GM12891 (cell line): ENCODE data around the gene PHLDB3. TPM values are rescaled to one million over a fixed set of nuclear protein-coding genes. Genes with fewer than 3 reads are reported as not detected.
"Not testable (repeated sequence)": the region's sequence is repeated elsewhere in the genome, so short reads cannot be mapped to it uniquely, and the experiment has no call there.

Source experiments
- DNase-seq: peaks from one replicate; pipeline ENCODE4 v3.0.0; 2011; ENCODE audit warnings: low spot score; ENCODE audit not compliant: insufficient read length
- FAIRE-seq: peaks from 2 replicates; lab custom pipeline; 2011; peaks lifted over from hg19 to GRCh38; lab: Jason Lieb, UNC
- PAX5 ChIP-seq: IDR thresholded peaks from 2 replicates; pipeline ENCODE4 v1.6.1; 2011; ENCODE audit warnings: low read length, moderate library complexity, mild to moderate bottlenecking; ENCODE audit not compliant: insufficient read depth, severe bottlenecking
- POLR2A ChIP-seq: IDR thresholded peaks from 2 replicates; pipeline ENCODE4 v1.6.1; 2011; ENCODE audit warnings: low read depth, low read length, control low read depth
- POLR2AphosphoS5 ChIP-seq: IDR thresholded peaks from 2 replicates; pipeline ENCODE4 v1.6.1; 2011; ENCODE audit warnings: low read depth, low read length, control low read depth
- POU2F2 ChIP-seq: IDR thresholded peaks from 2 replicates; pipeline ENCODE4 v1.6.1; 2011; ENCODE audit warnings: low read depth, mild to moderate bottlenecking, control low read depth, low read length, moderate library complexity
- SPI1 ChIP-seq: IDR thresholded peaks from 2 replicates; pipeline ENCODE4 v1.6.1; 2011; ENCODE audit warnings: low read depth, low read length, control low read depth
- TAF1 ChIP-seq: IDR thresholded peaks from 2 replicates; pipeline ENCODE4 v1.6.1; 2011; ENCODE audit warnings: low read depth, low read length, control low read depth
- polyA plus RNA-seq: library from polyadenylated mRNA; unstranded; fragments of >200 nt; gene quantifications from one replicate; pipeline ENCODE4 v1.2.1, GENCODE V29; 2012; ENCODE audit warnings: low read depth, missing spikeins, inconsistent platforms; ENCODE audit not compliant: missing spikeins

PHLDB3 gene
- polyA plus RNA-seq = 13.1 TPM

- FAIRE-seq (no peak), DNase-seq (no peak)
- TF ChIP-seq PAX5 = no peak
- TF ChIP-seq POLR2AphosphoS5 = no peak
- TF ChIP-seq POLR2A = no peak
- TF ChIP-seq POU2F2 = no peak
- TF ChIP-seq SPI1 = no peak
- no peak for TF ChIP-seq TAF1
Measured at GRCh38 chr19:43504426-43505185, at the start of gene PHLDB3. TSS of gene PHLDB3 (minus strand) at chr19:43504746. CDS start at chr19:43504118, 628 bp downstream.

DNA sequence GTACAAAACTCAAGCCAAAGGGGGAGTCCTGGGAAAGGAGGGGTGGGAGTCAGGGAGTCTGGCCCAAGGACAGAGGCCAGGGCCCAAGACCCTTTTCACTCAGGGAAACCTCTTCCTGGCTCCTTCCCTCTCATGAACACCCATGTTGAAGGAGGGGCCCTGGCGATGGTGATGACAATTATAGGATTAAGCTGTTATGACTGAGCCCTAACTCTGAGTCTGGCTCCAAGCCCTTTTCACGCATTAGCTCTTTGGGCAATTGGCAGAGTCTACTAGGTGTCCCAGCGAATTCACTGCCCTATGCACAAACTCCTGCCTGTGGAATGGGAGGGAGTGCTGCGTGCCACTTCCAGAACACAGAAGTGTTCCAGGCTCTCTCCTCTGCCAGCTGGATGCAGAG, 49.1 kb upstream of the PHLDB3 start:
- TF ChIP-seq POLR2AphosphoS5 = no peak
- TF ChIP-seq PAX5 = no peak
- TF ChIP-seq TAF1 = no peak
- TF ChIP-seq POLR2A = no peak
- TF ChIP-seq POU2F2 = no peak
- no peak for TF ChIP-seq SPI1
- FAIRE-seq = no peak

DNA sequence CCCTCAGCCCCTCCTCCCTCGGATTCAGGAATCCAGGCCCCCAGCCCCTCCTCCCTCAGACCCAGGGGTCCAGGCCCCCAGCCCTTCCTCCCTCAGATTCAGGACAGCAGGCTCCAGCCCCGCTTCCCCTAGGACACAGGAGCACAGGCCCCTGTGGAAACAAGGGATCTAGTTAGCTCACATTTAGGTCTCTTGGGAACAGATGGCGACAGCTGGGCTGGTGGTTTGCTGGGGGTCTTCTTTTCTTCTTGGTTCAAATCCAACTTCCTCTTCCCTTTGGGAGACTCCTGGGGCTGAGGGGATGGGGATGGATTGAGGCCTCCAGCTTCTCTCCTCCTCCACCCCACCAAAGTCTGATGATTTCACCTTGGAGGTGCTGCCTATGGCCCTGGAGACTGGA, 48.1 kb upstream of the PHLDB3 start:
- no peak for DNase-seq
- no peak for TF ChIP-seq SPI1
- TF ChIP-seq POU2F2 = no peak
- no peak for TF ChIP-seq POLR2A
- no peak for FAIRE-seq

More for the DNA sequence above, 49.1 kb upstream of the PHLDB3 start:
- no peak for DNase-seq

- TF ChIP-seq SPI1 (no peak), POU2F2 (no peak), TAF1 (no peak)
- no peak for DNase-seq
- FAIRE-seq = no peak
Measured at GRCh38 chr19:43552198-43552450, 47.6 kb upstream of the PHLDB3 start.

GRCh38 chr19:43551399-43552197, 47.1 kb upstream of the PHLDB3 start:
- DNase-seq = no peak
- no peak for FAIRE-seq
- no peak for TF ChIP-seq PAX5
- TF ChIP-seq POU2F2 = no peak
- TF ChIP-seq POLR2AphosphoS5 = no peak

DNA sequence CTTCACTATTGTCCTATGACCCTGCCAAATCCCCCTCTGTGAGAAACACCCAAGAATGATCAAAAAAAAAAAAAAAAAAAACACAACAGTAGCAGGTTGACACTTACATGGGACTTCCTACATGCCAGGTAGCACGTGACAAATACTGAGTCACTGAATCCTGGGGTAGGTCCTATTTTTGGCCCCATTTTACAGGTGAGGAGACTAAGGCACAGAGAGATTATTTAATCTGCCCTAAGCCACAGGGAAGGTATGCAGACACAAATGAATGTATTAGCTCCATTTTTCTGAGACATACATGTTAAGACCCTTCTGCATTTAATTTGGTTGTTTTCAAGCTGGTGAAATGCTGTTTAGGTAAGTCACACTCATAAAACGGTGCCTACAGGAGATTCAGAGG, 44.2 kb upstream of the PHLDB3 start:
- TF ChIP-seq TAF1 = no peak
- TF ChIP-seq POU2F2 = no peak
- no peak for TF ChIP-seq SPI1
- no peak for TF ChIP-seq PAX5
- TF ChIP-seq POLR2A = no peak
- TF ChIP-seq POLR2AphosphoS5 = no peak
- FAIRE-seq (no peak), DNase-seq (no peak)

- FAIRE-seq, DNase-seq: not testable (repeated sequence)
Measured at GRCh38 chr19:43547926-43548325, 43.4 kb upstream of the PHLDB3 start.

- TF ChIP-seq POLR2A (no peak), PAX5 (no peak), POU2F2 (no peak), TAF1 (no peak), SPI1 (no peak), POLR2AphosphoS5 (no peak)
- FAIRE-seq = no peak
Measured at GRCh38 chr19:43546581-43546980, 42.0 kb upstream of the PHLDB3 start.

GRCh38 chr19:43545981-43546380, 41.4 kb upstream of the PHLDB3 start:
- TF ChIP-seq SPI1 (no peak), POLR2AphosphoS5 (no peak), TAF1 (no peak), POU2F2 (no peak), PAX5 (no peak), POLR2A (no peak)
- no peak for DNase-seq
- FAIRE-seq = no peak

More at GRCh38 chr19:43546581-43546980, 42.0 kb upstream of the PHLDB3 start:
- DNase-seq = no peak

DNA sequence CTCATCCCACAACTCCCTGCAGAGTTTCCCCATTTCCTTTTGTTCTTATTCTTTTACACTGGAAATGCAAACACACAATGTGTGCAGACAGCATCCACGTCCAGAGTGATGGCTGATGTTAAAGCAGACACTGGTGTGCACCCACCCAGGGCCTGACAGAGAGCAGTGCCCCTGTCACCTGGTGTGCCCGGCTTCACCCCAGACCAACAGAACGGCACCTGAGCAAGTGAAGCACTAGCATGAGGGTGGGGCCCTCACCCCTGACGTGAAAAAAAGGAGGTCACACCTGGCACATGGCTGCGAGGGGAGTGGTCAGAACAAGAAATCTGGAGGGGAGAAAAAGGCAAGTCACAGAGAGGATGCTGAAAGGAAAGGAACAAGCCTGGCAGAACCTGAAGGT, 40.7 kb upstream of the PHLDB3 start:
- TF ChIP-seq SPI1 = no peak
- DNase-seq = no peak
- no peak for FAIRE-seq
